Measurements from ENCODE around the gene ARGLU1.

ARGLU1 gene

GRCh38 chr13:106597186-106597585 lies 29.2 kb upstream of the ARGLU1 start:
- TF ChIP-seq, protein P1, sequence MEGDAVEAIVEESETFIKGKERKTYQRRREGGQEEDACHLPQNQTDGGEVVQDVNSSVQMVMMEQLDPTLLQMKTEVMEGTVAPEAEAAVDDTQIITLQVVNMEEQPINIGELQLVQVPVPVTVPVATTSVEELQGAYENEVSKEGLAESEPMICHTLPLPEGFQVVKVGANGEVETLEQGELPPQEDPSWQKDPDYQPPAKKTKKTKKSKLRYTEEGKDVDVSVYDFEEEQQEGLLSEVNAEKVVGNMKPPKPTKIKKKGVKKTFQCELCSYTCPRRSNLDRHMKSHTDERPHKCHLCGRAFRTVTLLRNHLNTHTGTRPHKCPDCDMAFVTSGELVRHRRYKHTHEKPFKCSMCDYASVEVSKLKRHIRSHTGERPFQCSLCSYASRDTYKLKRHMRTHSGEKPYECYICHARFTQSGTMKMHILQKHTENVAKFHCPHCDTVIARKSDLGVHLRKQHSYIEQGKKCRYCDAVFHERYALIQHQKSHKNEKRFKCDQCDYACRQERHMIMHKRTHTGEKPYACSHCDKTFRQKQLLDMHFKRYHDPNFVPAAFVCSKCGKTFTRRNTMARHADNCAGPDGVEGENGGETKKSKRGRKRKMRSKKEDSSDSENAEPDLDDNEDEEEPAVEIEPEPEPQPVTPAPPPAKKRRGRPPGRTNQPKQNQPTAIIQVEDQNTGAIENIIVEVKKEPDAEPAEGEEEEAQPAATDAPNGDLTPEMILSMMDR (IDR thresholded peaks at IDR 0.05; ENCODE audit: control insufficient read depth, insufficient read depth, low read depth, low read length, missing control alignments), result no peak
- H3K4me3 ChIP-seq (ENCODE audit: control insufficient read depth, low read depth, low read length), result no peak overlapping the region
- no peak for DNase-seq (ENCODE audit: low read depth)

- H3K4me3 ChIP-seq (ENCODE audit: control insufficient read depth, low read depth, low read length), result no peak overlapping the region
- DNase-seq (ENCODE audit: low read depth), result no peak
- TF ChIP-seq, protein P1 (IDR thresholded peaks at IDR 0.05; ENCODE audit: control insufficient read depth, insufficient read depth, low read depth, low read length, missing control alignments), result no peak
Observed at GRCh38 chr13:106596275-106596937, 28.5 kb upstream of the ARGLU1 start.

- TF ChIP-seq, protein P1 (IDR thresholded peaks at IDR 0.05; ENCODE audit: control insufficient read depth, insufficient read depth, low read depth, low read length, missing control alignments), result no peak
- H3K4me3 ChIP-seq (ENCODE audit: control insufficient read depth, low read depth, low read length), result no peak overlapping the region
- DNase-seq (ENCODE audit: low read depth), result no peak
Observed at GRCh38 chr13:106595625-106596024, 27.7 kb upstream of the ARGLU1 start.

DNA sequence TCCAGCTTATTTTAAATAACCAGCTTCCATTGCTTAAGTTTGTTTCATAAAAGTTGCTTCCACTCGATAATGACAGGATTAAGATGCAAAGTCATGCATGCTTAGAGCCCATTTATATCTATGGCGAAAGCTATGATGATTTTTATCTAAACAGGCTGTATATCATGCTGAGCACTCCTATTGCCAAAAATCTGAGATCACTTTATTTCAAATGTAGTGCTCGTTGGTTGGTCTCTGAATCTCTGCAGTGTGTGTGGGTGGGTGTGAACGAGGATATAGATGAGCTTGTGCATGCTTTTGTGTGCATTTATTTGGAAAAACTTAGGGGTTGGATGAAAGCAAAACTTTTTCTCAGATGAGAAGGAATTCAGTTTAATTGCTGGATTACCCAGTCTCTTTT lies 27.0 kb upstream of the ARGLU1 start:
- H3K4me3 ChIP-seq (ENCODE audit: control insufficient read depth, low read depth, low read length), result no peak overlapping the region
- no peak for DNase-seq (ENCODE audit: low read depth)
- TF ChIP-seq, protein P1 (IDR thresholded peaks at IDR 0.05; ENCODE audit: control insufficient read depth, insufficient read depth, low read depth, low read length, missing control alignments), result no peak

DNA sequence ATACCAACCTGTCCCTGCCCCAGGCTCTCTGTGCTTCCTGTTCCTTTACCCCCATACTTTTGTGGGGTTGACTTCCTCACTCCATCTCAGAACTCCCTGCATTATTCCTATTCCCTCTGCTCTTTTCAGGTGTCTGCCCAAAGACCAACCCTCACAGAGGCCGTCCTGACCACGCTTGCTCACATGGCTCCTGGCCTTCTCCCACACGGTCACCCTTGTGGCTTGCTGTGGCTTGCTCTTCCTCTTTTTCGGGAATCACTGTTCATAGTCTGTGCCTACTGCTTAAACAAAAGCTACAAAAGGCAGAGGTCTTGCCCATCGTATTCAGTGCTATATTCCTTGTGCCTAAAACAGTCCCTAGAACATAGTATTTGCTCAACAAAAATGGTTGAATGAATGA lies 25.2 kb upstream of the ARGLU1 start:
- H3K4me3 ChIP-seq (ENCODE audit: control insufficient read depth, low read depth, low read length), result no peak overlapping the region
- no peak for DNase-seq (ENCODE audit: low read depth)
- TF ChIP-seq, protein P1 (IDR thresholded peaks at IDR 0.05; ENCODE audit: control insufficient read depth, insufficient read depth, low read depth, low read length, missing control alignments), result no peak

- TF ChIP-seq, protein P1 (IDR thresholded peaks at IDR 0.05; ENCODE audit: control insufficient read depth, insufficient read depth, low read depth, low read length, missing control alignments), result no peak
- no peak overlapping the region for H3K4me3 ChIP-seq (ENCODE audit: control insufficient read depth, low read depth, low read length)
- DNase-seq (ENCODE audit: low read depth), result no peak
Observed at GRCh38 chr13:106591299-106591698, 23.4 kb upstream of the ARGLU1 start.
